H9 (cell line): ENCODE measurements around the gene POLR2L. TPM values are rescaled to one million over a fixed set of nuclear protein-coding genes. Genes with fewer than 3 reads are reported as not detected.

Experiments
- DNase-seq: peaks from one replicate; pipeline ENCODE4 v3.0.0-alpha.2; 2017
- H2AFZ ChIP-seq: one replicate; pipeline ENCODE4 v1.6.1; 2013; ENCODE audit warnings: mild to moderate bottlenecking, low read length, control low read depth, moderate library complexity
- H2AK5ac ChIP-seq: 2 replicates; pipeline ENCODE4 v1.6.1; 2013; ENCODE audit warnings: low read length, control low read depth, mixed read lengths; ENCODE audit not compliant: insufficient read length
- H2BK120ac ChIP-seq: one replicate; pipeline ENCODE4 v1.6.1; 2013; ENCODE audit warnings: low read depth, mild to moderate bottlenecking, low read length, control low read depth, inconsistent platforms; ENCODE audit not compliant: poor library complexity, severe bottlenecking
- H2BK12ac ChIP-seq: 2 replicates; pipeline ENCODE4 v1.6.1; 2013; ENCODE audit warnings: low read length, control low read depth, mixed read lengths, low read depth; ENCODE audit not compliant: insufficient read length
- H2BK15ac ChIP-seq: 2 replicates; pipeline ENCODE4 v1.6.1; 2013; ENCODE audit warnings: low read depth, low read length, control low read depth
- H2BK20ac ChIP-seq: one replicate; pipeline ENCODE4 v1.6.1; 2013; ENCODE audit warnings: low read depth, mild to moderate bottlenecking, low read length, control low read depth, inconsistent platforms; ENCODE audit not compliant: poor library complexity, severe bottlenecking
- H2BK5ac ChIP-seq: 2 replicates; pipeline ENCODE4 v1.6.1; 2013; ENCODE audit warnings: low read length, control low read depth, mixed read lengths; ENCODE audit not compliant: insufficient read length
- H3K14ac ChIP-seq: 2 replicates; pipeline ENCODE4 v1.6.1; 2013; ENCODE audit warnings: low read length, control low read depth; ENCODE audit not compliant: insufficient read depth
- H3K18ac ChIP-seq: 2 replicates; pipeline ENCODE4 v1.6.1; 2013; ENCODE audit warnings: low read depth, mild to moderate bottlenecking, mixed read lengths, low read length, control low read depth; ENCODE audit not compliant: insufficient read length
- H3K23ac ChIP-seq: 2 replicates; pipeline ENCODE4 v1.6.1; 2013; ENCODE audit warnings: low read length, control low read depth, mixed read lengths, low read depth; ENCODE audit not compliant: insufficient read length
- H3K23me2 ChIP-seq: 2 replicates; pipeline ENCODE4 v1.6.1; 2013; ENCODE audit warnings: low read depth, mild to moderate bottlenecking, mixed read lengths, low read length, control low read depth; ENCODE audit not compliant: insufficient read length, poor library complexity, severe bottlenecking
- H3K27ac ChIP-seq: 2 replicates; pipeline ENCODE4 v1.5.1; 2013; ENCODE audit warnings: low read length, control low read depth, mixed read lengths, low read depth; ENCODE audit not compliant: insufficient read length
- H3K27me3 ChIP-seq: 2 replicates; pipeline ENCODE4 v1.6.1; 2013; ENCODE audit warnings: low read length, control low read depth, inconsistent platforms; ENCODE audit not compliant: insufficient read depth
- H3K4ac ChIP-seq: 2 replicates; pipeline ENCODE4 v1.6.1; 2013; ENCODE audit warnings: low read depth, mild to moderate bottlenecking, control low read depth, inconsistent platforms, low read length, moderate library complexity
- H3K4me1 ChIP-seq: 2 replicates; pipeline ENCODE4 v1.6.1; 2013; ENCODE audit warnings: low read length, control low read depth, inconsistent platforms; ENCODE audit not compliant: insufficient read depth
- H3K4me2 ChIP-seq: 2 replicates; pipeline ENCODE4 v1.6.1; 2013; ENCODE audit warnings: low read length, control low read depth, mixed read lengths; ENCODE audit not compliant: insufficient read length, insufficient read depth
- H3K56ac ChIP-seq: 2 replicates; pipeline ENCODE4 v1.6.1; 2013; ENCODE audit warnings: low read depth, mild to moderate bottlenecking, mixed read lengths, low read length, control low read depth; ENCODE audit not compliant: insufficient read length
- H3K79me1 ChIP-seq: 2 replicates; pipeline ENCODE4 v1.6.1; 2013; ENCODE audit warnings: low read depth, mild to moderate bottlenecking, moderate library complexity, low read length, control low read depth, inconsistent platforms; ENCODE audit not compliant: insufficient read depth, poor library complexity, severe bottlenecking
- H3K79me2 ChIP-seq: 2 replicates; pipeline ENCODE4 v1.6.1; 2013; ENCODE audit warnings: low read length, control low read depth, inconsistent platforms; ENCODE audit not compliant: insufficient read depth
- H3K9ac ChIP-seq: 2 replicates; pipeline ENCODE4 v1.6.1; 2013; ENCODE audit warnings: low read length, control low read depth, mixed read lengths; ENCODE audit not compliant: insufficient read length; ENCODE audit errors: extremely low read depth
- H3K9me3 ChIP-seq: one replicate; pipeline ENCODE4 v1.6.1; 2013; ENCODE audit warnings: low read depth, low read length, inconsistent platforms; ENCODE audit not compliant: control insufficient read depth
- H3T11ph ChIP-seq: one replicate; pipeline ENCODE4 v1.6.1; 2013; ENCODE audit warnings: mild to moderate bottlenecking, low read length, control low read depth, inconsistent platforms
- H4K20me1 ChIP-seq: one replicate; pipeline ENCODE4 v1.6.1; 2013; ENCODE audit not compliant: control insufficient read depth, insufficient read length, insufficient read depth
- H4K5ac ChIP-seq: 2 replicates; pipeline ENCODE4 v1.6.1; 2013; ENCODE audit warnings: low read depth, mild to moderate bottlenecking, mixed read lengths, low read length, control low read depth; ENCODE audit not compliant: insufficient read length
- H4K8ac ChIP-seq: replicated peaks from 2 replicates; pipeline ENCODE4 v1.6.1; 2013; ENCODE audit warnings: low read length, control low read depth, mixed read lengths, low read depth; ENCODE audit not compliant: insufficient read length
- H4K91ac ChIP-seq: 2 replicates; pipeline ENCODE4 v1.6.1; 2013; ENCODE audit warnings: low read depth, mild to moderate bottlenecking, moderate library complexity, mixed read lengths, low read length, control low read depth; ENCODE audit not compliant: insufficient read length
- H3K27ac Mint-ChIP-seq, 3 experiments: 2 replicates in 2 of 3; 3 replicates in 1 of 3; pipeline ENCODE4 v1.8.0; 2020 to 2021; ENCODE audit warnings: mixed read lengths in 3 of 3, mild to moderate bottlenecking in 1 of 3, moderate library complexity in 1 of 3
- H3K27me3 Mint-ChIP-seq: 2 replicates; pipeline ENCODE4 v1.8.0; 2021; ENCODE audit warnings: low read depth, mild to moderate bottlenecking, moderate library complexity, mixed read lengths
- H3K36me3 Mint-ChIP-seq, 3 experiments: 2 replicates in 2 of 3; 3 replicates in 1 of 3; pipeline ENCODE4 v1.8.0; 2020 to 2021; ENCODE audit warnings: low read depth in 3 of 3, mixed read lengths in 3 of 3; ENCODE audit not compliant: insufficient read depth in 1 of 3
- H3K4me1 Mint-ChIP-seq, 2 experiments: 2 replicates each; pipeline ENCODE4 v1.8.0; 2020; ENCODE audit warnings: mixed read lengths in 2 of 2
- H3K4me3 Mint-ChIP-seq, 2 experiments: 2 replicates in 1 of 2; 3 replicates in 1 of 2; pipeline ENCODE4 v1.8.0; 2020 to 2021; ENCODE audit warnings: mild to moderate bottlenecking in 2 of 2, mixed read lengths in 2 of 2, moderate library complexity in 1 of 2
- H3K9me3 Mint-ChIP-seq, 2 experiments: 2 replicates in 1 of 2; 3 replicates in 1 of 2; pipeline ENCODE4 v1.8.0; 2020; ENCODE audit warnings: mild to moderate bottlenecking in 2 of 2, mixed read lengths in 2 of 2, moderate library complexity in 1 of 2
- WGBS: extraction: QIAGEN DNeasy Blood & Tissue Kit; methylation state at CpG from one replicate; pipeline ENCODE4 v1.1.7; 2013; ENCODE audit warnings: missing lambda C conversion rate, low lambda C conversion rate, mixed read lengths; ENCODE audit not compliant: insufficient read length; ENCODE audit errors: extremely low coverage; 5-methylcytosine and 5-hydroxymethylcytosine counted together
- total RNA-seq: library from RNA; stranded (reverse); gene quantifications from 2 replicates; pipeline ENCODE4 v1.2.1, GENCODE V29; 2021
- TF ChIP-seq, protein P1 (sequence below): fragments of 200-600 bp; sonication (generic); conservative IDR thresholded peaks from 3 replicates; pipeline ENCODE4 v1.8.0; 2021; ENCODE audit warnings: antibody characterized with exemption, mild to moderate bottlenecking

The POLR2L gene
- total RNA-seq, 1 experiment from 2014 or later = 135 TPM

- H4K8ac ChIP-seq = no peak overlapping the region
- H2BK15ac ChIP-seq = no peak overlapping the region
- H3K9me3 Mint-ChIP-seq = no peaks in the 10 kb centered on the region; a peak in 1 of 5 replicates
- no peak overlapping the region for H3T11ph ChIP-seq
- no peak overlapping the region for H3K27ac ChIP-seq
- peak overlapping the region in 1 of 3 experiments; percentile 90; a peak in 1 of 7 replicates for H3K27ac Mint-ChIP-seq
- H2AFZ ChIP-seq = no peak overlapping the region
- no peaks in the 10 kb centered on the region for H3K79me1 ChIP-seq
- H3K18ac ChIP-seq = no peak overlapping the region
- H3K4ac ChIP-seq = no peak overlapping the region
- H2BK5ac ChIP-seq = no peak overlapping the region
- H2BK12ac ChIP-seq = no peak overlapping the region
- no peak overlapping the region for H3K23ac ChIP-seq
- no peak overlapping the region for H3K9ac ChIP-seq
- no peaks in the 10 kb centered on the region; the same call in 1 of the 2 replicates for H3K4me1 ChIP-seq
- H3K27me3 Mint-ChIP-seq = peaks cover 12% of the 10 kb centered on the region
- H3K79me2 ChIP-seq = no peaks in the 10 kb centered on the region
- WGBS = no CpG with 5 or more reads among the region's 53 CpGs
- TF ChIP-seq, protein P1, sequence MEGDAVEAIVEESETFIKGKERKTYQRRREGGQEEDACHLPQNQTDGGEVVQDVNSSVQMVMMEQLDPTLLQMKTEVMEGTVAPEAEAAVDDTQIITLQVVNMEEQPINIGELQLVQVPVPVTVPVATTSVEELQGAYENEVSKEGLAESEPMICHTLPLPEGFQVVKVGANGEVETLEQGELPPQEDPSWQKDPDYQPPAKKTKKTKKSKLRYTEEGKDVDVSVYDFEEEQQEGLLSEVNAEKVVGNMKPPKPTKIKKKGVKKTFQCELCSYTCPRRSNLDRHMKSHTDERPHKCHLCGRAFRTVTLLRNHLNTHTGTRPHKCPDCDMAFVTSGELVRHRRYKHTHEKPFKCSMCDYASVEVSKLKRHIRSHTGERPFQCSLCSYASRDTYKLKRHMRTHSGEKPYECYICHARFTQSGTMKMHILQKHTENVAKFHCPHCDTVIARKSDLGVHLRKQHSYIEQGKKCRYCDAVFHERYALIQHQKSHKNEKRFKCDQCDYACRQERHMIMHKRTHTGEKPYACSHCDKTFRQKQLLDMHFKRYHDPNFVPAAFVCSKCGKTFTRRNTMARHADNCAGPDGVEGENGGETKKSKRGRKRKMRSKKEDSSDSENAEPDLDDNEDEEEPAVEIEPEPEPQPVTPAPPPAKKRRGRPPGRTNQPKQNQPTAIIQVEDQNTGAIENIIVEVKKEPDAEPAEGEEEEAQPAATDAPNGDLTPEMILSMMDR = no peak
- no peak overlapping the region for H4K91ac ChIP-seq
- H3K4me1 Mint-ChIP-seq = peaks cover 14 to 25% of the 10 kb centered on the region in 2 experiments
- no peak overlapping the region for H3K4me3 Mint-ChIP-seq
- peaks cover 12% of the 10 kb centered on the region for H3K23me2 ChIP-seq
- H4K5ac ChIP-seq = no peak overlapping the region
- H3K56ac ChIP-seq = no peak overlapping the region
- no peaks in the 10 kb centered on the region for H4K20me1 ChIP-seq
- no peaks in the 10 kb centered on the region; the same call in 1 of the 2 replicates for H3K27me3 ChIP-seq
- DNase-seq = no peak
- H3K9me3 ChIP-seq = no peaks in the 10 kb centered on the region
- H3K4me2 ChIP-seq = no peak overlapping the region
- H3K36me3 Mint-ChIP-seq = peaks cover 0 to 26% (median 13%) of the 10 kb centered on the region in 3 experiments
- H2BK120ac ChIP-seq = no peak overlapping the region
- H2AK5ac ChIP-seq = no peak overlapping the region
- H2BK20ac ChIP-seq = no peak overlapping the region
- no peak overlapping the region for H3K14ac ChIP-seq
Measured at GRCh38 chr11:823441-824291, 18.7 kb downstream of the POLR2L start.
